Activated CD8-positive, alpha-beta memory T cell treated with anti-CD3 and anti-CD28 coated beads for 36 hours (primary cell): ENCODE results near the gene C2orf92. TPM values are rescaled to one million over a fixed set of nuclear protein-coding genes. Genes with fewer than 3 reads are reported as not detected.

Experiments
- CTCF ChIA-PET: fragments of 350-600 bp; sonication (Branson Sonifier 250); formaldehyde crosslinking; loops from one replicate; lab custom pipeline; 2021; ENCODE audit warnings: antibody characterized with exemption; lab: Charles Lee
- POLR2A ChIA-PET: fragments of 350-600 bp; sonication (Branson Sonifier 250); formaldehyde crosslinking; loops from one replicate; lab custom pipeline; 2021; ENCODE audit warnings: antibody characterized with exemption; lab: Charles Lee
- total RNA-seq, 2 experiments: library from RNA; stranded (reverse); gene quantifications; one replicate each; pipeline ENCODE4 v1.2.3, GENCODE V29; 2021

Gene C2orf92
- total RNA-seq, 2 experiments from 2014 or later: 6.7 to 6.8 TPM

DNA sequence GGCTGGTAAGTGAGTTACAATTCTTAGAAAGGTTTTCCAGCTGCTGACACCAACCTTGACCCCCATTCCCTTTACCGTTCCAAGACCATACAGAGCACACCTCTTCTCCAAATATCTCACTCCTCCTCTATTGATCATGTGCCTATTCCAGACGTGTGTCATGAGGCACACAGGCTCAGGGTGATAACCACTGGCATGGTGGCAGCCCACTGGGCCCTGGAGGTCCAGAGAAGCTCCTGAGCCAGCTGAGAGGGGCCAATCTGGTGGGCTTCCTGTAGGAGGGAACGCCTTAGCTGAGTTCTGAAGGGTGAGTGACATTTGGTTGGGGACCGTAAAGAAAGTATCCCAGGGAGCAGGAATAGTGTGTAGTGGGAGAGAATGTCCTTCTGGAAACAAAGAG, 72.2 kb downstream of the C2orf92 start:
- ChIA-PET POLR2A (interaction anchor here (0.5 to 3.1 kb wide), 4 partner anchors 13 to 873 kb away, joined by 4 to 16 read pairs (median 4); no protein-coding TSS in a partner anchor), CTCF (interaction anchor here (0.6 to 4.9 kb wide), 5 partner anchors 17 to 28 kb away, joined by 4 to 35 read pairs (median 7); partner anchors contain the start of gene ZAP70)

DNA sequence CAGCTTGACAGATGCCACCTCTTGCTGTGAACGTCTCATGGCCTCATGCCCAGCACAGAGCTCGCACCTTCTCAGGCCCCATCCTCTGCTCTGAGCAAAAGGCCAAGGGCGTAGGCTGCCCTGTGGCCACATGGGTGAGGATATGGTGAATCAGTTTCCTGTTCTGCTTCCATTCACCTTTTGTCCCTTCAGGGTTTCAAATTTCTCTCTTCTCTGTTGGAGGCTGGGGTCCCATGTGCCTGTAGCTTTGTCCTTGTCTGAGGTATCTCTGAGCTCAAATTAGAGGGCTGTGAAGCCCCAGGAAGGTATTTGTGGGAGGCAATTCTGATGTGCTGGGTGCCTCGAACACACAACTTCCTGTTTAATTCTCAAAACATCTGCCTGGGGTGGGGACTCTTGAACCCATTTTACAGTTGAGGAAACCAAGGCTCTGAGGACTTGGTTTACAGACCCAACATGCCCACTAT, 72.9 kb downstream of the C2orf92 start:
- ChIA-PET CTCF (interaction anchor here (0.6 to 4.9 kb wide), 4 partner anchors 17 to 28 kb away, joined by 4 to 35 read pairs (median 12); partner anchors contain the start of gene ZAP70), POLR2A (interaction anchor here (0.7 to 3.1 kb wide), 3 partner anchors 14 to 24 kb away, joined by 4 to 16 read pairs (median 4); no protein-coding TSS in a partner anchor)

DNA sequence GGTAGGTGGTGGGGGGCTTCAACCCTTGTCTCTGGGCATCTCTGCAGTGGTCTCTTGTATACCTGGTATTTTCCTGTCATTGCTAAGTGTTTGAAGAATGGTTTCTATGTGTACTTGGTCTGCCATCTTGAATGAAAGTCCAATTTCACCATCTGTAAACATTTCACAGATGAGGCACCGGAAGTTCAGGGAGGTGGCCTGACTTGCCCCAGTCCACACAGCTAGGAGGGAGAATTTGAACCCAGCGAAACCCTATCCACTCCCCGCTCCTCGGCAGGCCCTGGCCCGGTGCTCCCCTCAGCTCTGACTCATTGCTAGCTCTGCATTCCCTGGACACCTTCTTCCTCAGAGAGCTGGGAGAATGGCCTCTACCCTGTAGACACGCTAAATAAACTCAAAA, 74.4 kb downstream of the C2orf92 start:
- ChIA-PET POLR2A (no interaction called here), CTCF (interaction anchor here (1.0 to 1.8 kb wide), 5 partner anchors 29 to 46 kb away, joined by 3 to 7 read pairs (median 5); partner anchors contain the start of gene ZAP70)

DNA sequence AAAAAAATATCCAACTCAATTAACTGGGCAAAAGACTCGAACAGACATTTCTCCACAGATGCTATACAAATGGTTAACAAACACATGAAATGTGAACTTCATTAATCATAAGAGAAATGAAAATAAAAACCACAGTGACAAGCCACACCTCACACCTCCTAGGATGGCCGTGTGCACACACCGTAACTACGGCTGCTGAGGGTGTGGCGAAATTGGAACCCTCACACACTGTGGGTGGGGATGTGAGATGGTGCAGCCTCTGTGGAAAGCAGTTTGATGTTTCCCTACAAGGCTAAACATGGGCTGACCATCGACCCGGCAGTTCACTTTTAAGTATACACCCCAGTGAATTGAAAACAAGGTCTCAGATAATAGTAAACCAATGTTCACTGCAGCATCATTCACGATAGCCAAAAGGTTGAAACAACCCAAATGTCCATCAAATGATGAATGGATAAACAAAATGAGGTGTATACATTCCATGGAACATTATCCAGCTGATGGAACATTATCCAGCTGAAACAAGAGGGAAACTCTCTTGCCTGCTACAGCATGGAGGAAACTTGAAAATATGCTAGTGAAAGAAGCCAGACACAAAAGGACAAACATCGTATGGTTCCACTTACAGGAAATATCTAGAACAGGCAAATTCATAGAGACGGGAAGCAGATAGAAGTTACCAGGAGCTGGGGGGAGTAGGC, 76.1 kb downstream of the C2orf92 start:
- ChIA-PET POLR2A (interaction anchor here (0.6 to 0.7 kb wide), 2 partner anchors 28 to 31 kb away, joined by 3 read pairs; no protein-coding TSS in a partner anchor), CTCF (interaction anchor here (0.8 to 3.7 kb wide), 3 partner anchors 28 to 46 kb away, joined by 3 to 53 read pairs (median 8); partner anchors contain the start of gene ZAP70)

DNA sequence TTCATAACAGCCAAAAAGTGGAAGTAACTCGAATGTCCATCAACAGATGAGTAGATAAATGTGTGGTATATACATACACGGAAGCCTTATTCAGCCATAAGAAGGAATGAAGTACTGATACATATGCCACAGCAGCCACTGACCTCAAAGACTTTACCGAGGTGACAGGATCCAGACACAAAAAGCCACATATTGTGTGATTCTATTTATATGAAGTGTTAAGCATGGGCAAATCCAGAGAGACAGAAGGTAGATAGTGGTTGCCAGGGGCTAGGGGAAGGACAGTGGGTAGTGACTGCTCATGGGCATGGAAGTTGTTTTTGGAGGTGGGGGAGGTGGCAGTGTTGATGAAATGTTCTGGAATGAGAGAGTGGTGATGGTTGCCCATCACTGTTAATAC, 77.8 kb downstream of the C2orf92 start:
- ChIA-PET POLR2A (no interaction called here), CTCF (interaction anchor here (0.6 to 3.7 kb wide), 7 partner anchors 27 to 1444 kb away, joined by 3 to 53 read pairs (median 6); partner anchors contain the start of gene ZAP70)

DNA sequence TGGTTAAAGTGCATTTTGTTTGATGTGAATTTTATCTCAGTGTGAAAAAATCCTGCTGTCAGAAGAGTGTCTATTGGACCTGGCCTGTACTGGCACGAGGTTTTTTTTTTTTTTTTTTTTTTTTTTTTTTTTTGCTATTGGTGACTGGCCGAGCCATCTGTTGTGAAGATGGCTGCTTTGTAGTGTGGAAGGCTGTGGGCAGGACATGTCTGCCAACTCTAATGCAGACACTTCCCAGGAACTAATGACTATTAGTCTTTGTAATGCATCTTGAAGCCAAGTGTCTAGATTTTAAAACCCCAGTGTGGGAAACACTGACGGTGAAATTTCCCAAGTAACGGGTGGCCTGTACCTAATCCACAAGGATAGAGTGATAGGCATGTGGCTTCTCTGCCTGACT, 78.2 kb downstream of the C2orf92 start:
- POLR2A ChIA-PET: interaction anchor here (1.5 kb wide), 1 partner anchor 18 kb away, joined by 3 read pairs; no protein-coding TSS in a partner anchor
- CTCF ChIA-PET: interaction anchor here (0.6 to 3.7 kb wide), 10 partner anchors 16 to 1443 kb away, joined by 3 to 53 read pairs (median 6); partner anchors contain the start of genes COX5B and ZAP70

DNA sequence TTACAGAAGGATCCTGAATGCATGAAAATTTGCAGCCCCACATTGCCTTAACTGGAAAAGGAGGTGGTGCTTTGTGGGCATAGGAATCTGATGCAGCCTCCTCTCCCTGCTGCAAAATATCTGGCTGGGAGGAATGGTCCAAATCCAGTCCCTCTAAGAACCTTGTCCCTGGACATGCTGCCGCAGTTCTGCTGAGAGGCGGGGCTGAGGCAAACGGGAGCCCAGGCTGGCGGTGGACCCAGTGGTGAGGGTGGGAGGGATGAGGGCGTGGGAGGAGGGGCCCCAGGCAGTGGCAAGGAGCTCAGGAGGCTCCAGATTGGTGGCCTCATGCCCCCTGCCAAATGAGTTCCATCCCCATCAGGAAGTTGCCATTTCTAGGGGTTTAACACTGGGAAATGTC, 80.1 kb downstream of the C2orf92 start:
- ChIA-PET CTCF (interaction anchor here (0.7 to 1.5 kb wide), 6 partner anchors 9 to 196 kb away, joined by 3 to 7 read pairs (median 4); no protein-coding TSS in a partner anchor), POLR2A (no interaction called here)

DNA sequence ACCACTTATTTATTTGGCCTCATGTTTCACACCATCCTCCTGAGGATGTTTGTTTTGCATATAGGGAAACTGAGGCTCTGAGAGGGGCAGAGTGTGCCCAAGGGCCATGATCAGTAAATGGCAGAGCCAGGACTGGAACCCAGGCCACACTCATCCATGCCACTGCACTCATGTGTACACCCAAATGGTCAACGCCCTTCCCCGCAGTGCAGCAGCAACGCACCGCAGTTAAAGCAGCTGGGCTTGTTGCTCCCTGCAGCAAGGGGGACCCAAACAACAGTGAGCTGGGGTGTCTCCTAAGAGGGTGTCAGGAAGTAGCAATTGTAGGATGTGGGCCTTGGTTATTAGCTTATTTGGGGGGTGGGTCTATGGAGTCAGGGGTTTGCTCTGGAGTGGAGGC, 80.5 kb downstream of the C2orf92 start:
- POLR2A ChIA-PET: no interaction called here
- CTCF ChIA-PET: interaction anchor here (0.7 to 1.5 kb wide), 3 partner anchors 9 to 50 kb away, joined by 3 to 5 read pairs (median 4); no protein-coding TSS in a partner anchor

DNA sequence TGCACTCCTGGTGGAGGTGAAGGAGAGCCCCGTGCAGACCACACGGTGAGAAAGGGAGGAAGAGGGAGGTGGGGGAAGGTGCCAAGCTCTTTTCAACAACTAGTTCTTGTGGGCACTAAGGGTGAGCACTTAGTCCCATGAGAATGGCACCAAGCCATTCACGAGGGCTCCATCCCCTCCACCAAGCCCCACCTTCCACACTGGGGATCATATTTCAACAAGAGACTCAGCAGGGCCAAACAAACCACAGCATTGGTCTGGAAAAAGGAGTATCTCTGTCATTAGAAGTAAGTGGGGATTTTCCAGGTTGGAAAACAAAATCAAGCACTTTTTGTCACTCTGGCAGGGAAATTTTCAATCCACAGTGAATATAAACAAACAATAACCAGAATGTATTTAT, 82.2 kb downstream of the C2orf92 start:
- POLR2A ChIA-PET: no interaction called here
- CTCF ChIA-PET: interaction anchor here (1.2 to 1.3 kb wide), 2 partner anchors 42 to 161 kb away, joined by 4 to 6 read pairs; no protein-coding TSS in a partner anchor

Other genes starting within 250 kb of the C2orf92 start
- 10 to 100 TPM; 21.8 to 21.9 TPM for gene ANKRD36B, start 79.8 kb upstream of the C2orf92 start, total RNA-seq
- gene COX5B, start 23.7 kb upstream of the C2orf92 start, total RNA-seq: 100 to 1,000 TPM; 209 to 210 TPM
- 10 to 100 TPM; 87.9 to 92.1 TPM for gene ACTR1B, start 5.7 kb upstream of the C2orf92 start, total RNA-seq
- 100 to 1,000 TPM; 201 to 206 TPM for gene ZAP70, start 43.9 kb downstream of the C2orf92 start, total RNA-seq